NCI-H774 (cell line): ENCODE data around the gene ALKBH5.
"Not testable (repeated sequence)": the region's sequence is repeated elsewhere in the genome, so short reads cannot be mapped to it uniquely, and the experiment has no call there.

Source experiments
- DNase-seq: peaks from one replicate; lab custom pipeline; 2025; lab: John Stamatoyannopoulos, UW

The ALKBH5 gene

GRCh38 chr17:18185832-18186626, 2.4 kb downstream of the ALKBH5 start:
- DNase-seq = no peak

GRCh38 chr17:18186627-18186982, 3.0 kb downstream of the ALKBH5 start:
- DNase-seq = no peak

GRCh38 chr17:18187226-18187625, 3.6 kb downstream of the ALKBH5 start:
- no peak for DNase-seq

- no peak for DNase-seq
These were observed 4.5 kb downstream of the ALKBH5 start for GRCh38 chr17:18187821-18188761.

- no peak for DNase-seq
These were observed 7.1 kb downstream of the ALKBH5 start for GRCh38 chr17:18190628-18191235.

GRCh38 chr17:18191236-18191667, 7.6 kb downstream of the ALKBH5 start:
- DNase-seq = no peak

- DNase-seq = no peak
These were observed 8.3 kb downstream of the ALKBH5 start for GRCh38 chr17:18191967-18192366.

GRCh38 chr17:18194394-18194793, 10.8 kb downstream of the ALKBH5 start:
- DNase-seq = no peak

GRCh38 chr17:18194804-18195203, 11.2 kb downstream of the ALKBH5 start:
- no peak for DNase-seq

GRCh38 chr17:18195246-18195645, 11.6 kb downstream of the ALKBH5 start:
- DNase-seq = no peak

GRCh38 chr17:18197535-18198194, 14.0 kb downstream of the ALKBH5 start:
- no peak for DNase-seq

- no peak for DNase-seq
These were observed 14.9 kb downstream of the ALKBH5 start for GRCh38 chr17:18198530-18198929.

- no peak for DNase-seq
These were observed 17.5 kb downstream of the ALKBH5 start for GRCh38 chr17:18201108-18201507.

- no peak for DNase-seq
These were observed 19.7 kb downstream of the ALKBH5 start for GRCh38 chr17:18203308-18203707.

- no peak for DNase-seq
These were observed 22.2 kb downstream of the ALKBH5 start for GRCh38 chr17:18205861-18206260.

GRCh38 chr17:18206962-18207361, 23.3 kb downstream of the ALKBH5 start:
- DNase-seq = no peak

- DNase-seq = no peak
These were observed 24.5 kb downstream of the ALKBH5 start for GRCh38 chr17:18208092-18208491.

GRCh38 chr17:18213666-18214270, 30.1 kb downstream of the ALKBH5 start:
- DNase-seq = no peak

- DNase-seq = not testable (repeated sequence)
These were observed 33.3 kb downstream of the ALKBH5 start for GRCh38 chr17:18216906-18217305.

GRCh38 chr17:18217412-18218015, 33.9 kb downstream of the ALKBH5 start:
- peak; percentile 6 for DNase-seq

- DNase-seq = no peak
These were observed 35.3 kb downstream of the ALKBH5 start for GRCh38 chr17:18218756-18219415.
